ENCODE measurements around the gene SRF.

DNA sequence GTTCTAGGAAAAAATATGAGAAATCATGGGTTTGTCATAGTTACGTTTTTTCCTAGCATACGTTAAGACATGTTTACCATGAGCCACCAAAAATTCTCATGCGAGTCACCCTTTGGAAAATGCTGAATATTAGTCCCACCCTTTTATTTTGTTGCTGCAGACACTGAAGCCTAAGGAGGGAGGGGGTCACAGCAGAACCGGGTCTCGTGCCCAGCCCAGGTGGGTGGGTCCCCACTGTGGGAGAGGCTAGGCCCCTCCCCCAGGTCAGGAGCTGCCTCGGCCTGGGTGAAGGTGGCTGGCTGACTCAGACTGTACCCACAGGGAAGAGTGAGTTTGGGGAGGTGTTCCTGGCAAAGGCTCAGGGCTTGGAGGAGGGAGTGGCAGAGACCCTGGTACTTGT, 26.2 kb upstream of the SRF start:
- TF ChIP-seq, protein P1, sequence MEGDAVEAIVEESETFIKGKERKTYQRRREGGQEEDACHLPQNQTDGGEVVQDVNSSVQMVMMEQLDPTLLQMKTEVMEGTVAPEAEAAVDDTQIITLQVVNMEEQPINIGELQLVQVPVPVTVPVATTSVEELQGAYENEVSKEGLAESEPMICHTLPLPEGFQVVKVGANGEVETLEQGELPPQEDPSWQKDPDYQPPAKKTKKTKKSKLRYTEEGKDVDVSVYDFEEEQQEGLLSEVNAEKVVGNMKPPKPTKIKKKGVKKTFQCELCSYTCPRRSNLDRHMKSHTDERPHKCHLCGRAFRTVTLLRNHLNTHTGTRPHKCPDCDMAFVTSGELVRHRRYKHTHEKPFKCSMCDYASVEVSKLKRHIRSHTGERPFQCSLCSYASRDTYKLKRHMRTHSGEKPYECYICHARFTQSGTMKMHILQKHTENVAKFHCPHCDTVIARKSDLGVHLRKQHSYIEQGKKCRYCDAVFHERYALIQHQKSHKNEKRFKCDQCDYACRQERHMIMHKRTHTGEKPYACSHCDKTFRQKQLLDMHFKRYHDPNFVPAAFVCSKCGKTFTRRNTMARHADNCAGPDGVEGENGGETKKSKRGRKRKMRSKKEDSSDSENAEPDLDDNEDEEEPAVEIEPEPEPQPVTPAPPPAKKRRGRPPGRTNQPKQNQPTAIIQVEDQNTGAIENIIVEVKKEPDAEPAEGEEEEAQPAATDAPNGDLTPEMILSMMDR (conservative IDR thresholded peaks at IDR 0.05 in 1 of 2, IDR thresholded peaks at IDR 0.05 in 1 of 2; ENCODE audit: extremely low read depth in 1 of 2, insufficient read depth in 1 of 2, low read depth in 1 of 2, low read length in 2 of 2) = no peak
- no peak for TF ChIP-seq EZH2 (IDR thresholded peaks at IDR 0.05; ENCODE audit: borderline replicate concordance, low read length)
